Neural cell (in vitro differentiated cells): ENCODE data around the gene C2CD4A.

ENCODE experiments used
- CTCF ChIP-seq: fragments of 450-650 bp; IDR thresholded peaks from 2 replicates; pipeline ENCODE4 v1.5.1; 2014; ENCODE audit warnings: antibody characterized with exemption, mild to moderate bottlenecking, moderate library complexity; ENCODE audit not compliant: poor library complexity, severe bottlenecking
- EZH2 ChIP-seq: fragments of 200-600, 300-800 bp; shearing (Covaris generic), sonication (generic); IDR thresholded peaks from 2 replicates; pipeline ENCODE4 v1.6.1; 2014; ENCODE audit warnings: antibody characterized with exemption, low read length, borderline replicate concordance, mild to moderate bottlenecking; ENCODE audit not compliant: insufficient read depth, poor library complexity, severe bottlenecking
- POLR2AphosphoS5 ChIP-seq: IDR thresholded peaks from 2 replicates; pipeline ENCODE4 v1.6.1; 2012
- TF ChIP-seq, protein P1 (sequence below): IDR thresholded peaks from 2 replicates; pipeline ENCODE4 v1.6.1; 2012; ENCODE audit warnings: borderline replicate concordance

DNA sequence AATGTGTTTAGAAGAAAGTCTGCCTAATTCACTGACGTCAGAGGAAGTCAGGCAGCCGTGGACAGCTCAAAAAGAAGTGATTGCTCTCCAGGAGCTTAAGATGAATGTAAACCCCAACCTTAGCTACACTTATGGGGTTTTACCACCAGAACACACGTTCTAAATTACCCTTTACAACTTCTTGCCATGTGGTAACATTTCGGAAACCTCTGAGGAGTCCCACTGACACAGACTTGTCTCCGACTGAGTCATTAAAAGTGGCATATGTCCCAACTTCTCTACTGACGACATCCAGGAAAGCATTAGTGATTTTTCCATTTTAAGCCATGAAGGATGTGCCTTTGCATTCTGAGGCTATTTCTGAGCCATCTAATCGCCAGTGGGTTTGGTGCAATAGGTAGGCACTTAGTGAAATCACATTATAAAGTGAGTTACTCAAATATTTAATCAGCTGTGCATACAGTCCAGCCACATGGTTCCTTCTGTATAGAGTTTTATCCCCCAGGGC lies 32.4 kb downstream of the C2CD4A start:
- TF ChIP-seq POLR2AphosphoS5 (no peak), CTCF (no peak), EZH2 (no peak)
- TF ChIP-seq, protein P1, sequence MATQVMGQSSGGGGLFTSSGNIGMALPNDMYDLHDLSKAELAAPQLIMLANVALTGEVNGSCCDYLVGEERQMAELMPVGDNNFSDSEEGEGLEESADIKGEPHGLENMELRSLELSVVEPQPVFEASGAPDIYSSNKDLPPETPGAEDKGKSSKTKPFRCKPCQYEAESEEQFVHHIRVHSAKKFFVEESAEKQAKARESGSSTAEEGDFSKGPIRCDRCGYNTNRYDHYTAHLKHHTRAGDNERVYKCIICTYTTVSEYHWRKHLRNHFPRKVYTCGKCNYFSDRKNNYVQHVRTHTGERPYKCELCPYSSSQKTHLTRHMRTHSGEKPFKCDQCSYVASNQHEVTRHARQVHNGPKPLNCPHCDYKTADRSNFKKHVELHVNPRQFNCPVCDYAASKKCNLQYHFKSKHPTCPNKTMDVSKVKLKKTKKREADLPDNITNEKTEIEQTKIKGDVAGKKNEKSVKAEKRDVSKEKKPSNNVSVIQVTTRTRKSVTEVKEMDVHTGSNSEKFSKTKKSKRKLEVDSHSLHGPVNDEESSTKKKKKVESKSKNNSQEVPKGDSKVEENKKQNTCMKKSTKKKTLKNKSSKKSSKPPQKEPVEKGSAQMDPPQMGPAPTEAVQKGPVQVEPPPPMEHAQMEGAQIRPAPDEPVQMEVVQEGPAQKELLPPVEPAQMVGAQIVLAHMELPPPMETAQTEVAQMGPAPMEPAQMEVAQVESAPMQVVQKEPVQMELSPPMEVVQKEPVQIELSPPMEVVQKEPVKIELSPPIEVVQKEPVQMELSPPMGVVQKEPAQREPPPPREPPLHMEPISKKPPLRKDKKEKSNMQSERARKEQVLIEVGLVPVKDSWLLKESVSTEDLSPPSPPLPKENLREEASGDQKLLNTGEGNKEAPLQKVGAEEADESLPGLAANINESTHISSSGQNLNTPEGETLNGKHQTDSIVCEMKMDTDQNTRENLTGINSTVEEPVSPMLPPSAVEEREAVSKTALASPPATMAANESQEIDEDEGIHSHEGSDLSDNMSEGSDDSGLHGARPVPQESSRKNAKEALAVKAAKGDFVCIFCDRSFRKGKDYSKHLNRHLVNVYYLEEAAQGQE, result no peak
